ENCODE measurements around the gene SLC2A3. TPM values are rescaled to one million over a fixed set of nuclear protein-coding genes. Genes with fewer than 3 reads are reported as not detected.

Gene SLC2A3
- polyA plus RNA-seq, 1 donor from 2014 or later: 27.2 TPM

Small RNA genes within 50 kb of the gene (small RNA-seq; reads per million reads assigned to genes)
- 0 to 1.2 (median 0) reads per million in 3 experiments for gene RF00019

Other genes starting within 250 kb of the SLC2A3 start
- not detected in 2 replicates for gene GDF3, start 240.4 kb downstream of the SLC2A3 start, polyA plus RNA-seq
- not detected in 2 replicates for gene DPPA3, start 224.8 kb downstream of the SLC2A3 start, polyA plus RNA-seq
- gene CLEC4C, start 188.8 kb downstream of the SLC2A3 start, polyA plus RNA-seq: not detected in 2 replicates
- gene NANOGNB, start 171.0 kb downstream of the SLC2A3 start, polyA plus RNA-seq: not detected in 2 replicates
- gene NANOG, start 146.8 kb downstream of the SLC2A3 start, polyA plus RNA-seq: not detected in 2 replicates
- not detected in 2 replicates for gene SLC2A14, start 63.3 kb downstream of the SLC2A3 start, polyA plus RNA-seq
- gene FOXJ2, start 96.5 kb upstream of the SLC2A3 start, polyA plus RNA-seq: 5.8 and 6.4 TPM in 2 replicates
- not detected in 2 replicates for gene C3AR1, start 130.2 kb upstream of the SLC2A3 start, polyA plus RNA-seq
- gene NECAP1, start 146.1 kb upstream of the SLC2A3 start, polyA plus RNA-seq: 297 and 331 TPM in 2 replicates
- gene CLEC4A, start 187.4 kb upstream of the SLC2A3 start, polyA plus RNA-seq: 4.1 and 8.0 TPM in 2 replicates
- gene ZNF705A, start 220.8 kb upstream of the SLC2A3 start, polyA plus RNA-seq: not detected in 2 replicates

All from neural cell (in vitro differentiated cells).